GM21367 (cell line): ENCODE data around the gene DBR1.
"Not testable (repeated sequence)": the region's sequence is repeated elsewhere in the genome, so short reads cannot be mapped to it uniquely, and the experiment has no call there.

ENCODE experiments used
- ATAC-seq: cut with Tn5 transposase; IDR thresholded peaks from one replicate; pipeline ENCODE4 v1.9.1; 2021; ENCODE audit not compliant: unreplicated experiment

Gene DBR1

DNA sequence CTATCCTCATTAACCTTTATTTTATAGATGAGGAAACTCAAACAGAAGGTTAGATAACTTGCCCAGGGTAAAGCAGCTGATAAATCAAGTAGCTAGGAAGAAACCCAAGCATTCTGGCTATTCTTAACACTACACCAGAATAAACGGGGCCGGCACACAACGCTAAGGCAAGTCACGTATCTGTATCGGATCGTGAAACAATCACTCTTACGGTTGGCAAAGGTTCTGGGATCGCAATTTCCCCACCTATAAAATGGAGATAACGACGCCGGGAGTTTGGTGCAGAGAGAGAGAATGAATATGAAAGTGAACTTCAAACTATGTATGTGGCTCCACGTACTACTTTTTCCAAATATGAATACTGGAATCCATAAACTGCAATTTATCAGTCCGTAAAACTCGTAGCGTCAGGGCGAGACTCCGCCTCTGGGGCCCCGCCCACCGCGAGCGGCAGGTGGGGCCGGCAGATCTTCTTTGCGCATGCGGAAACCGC lies 12.1 kb upstream of the DBR1 start:
- peak; percentile 89 for ATAC-seq

DNA sequence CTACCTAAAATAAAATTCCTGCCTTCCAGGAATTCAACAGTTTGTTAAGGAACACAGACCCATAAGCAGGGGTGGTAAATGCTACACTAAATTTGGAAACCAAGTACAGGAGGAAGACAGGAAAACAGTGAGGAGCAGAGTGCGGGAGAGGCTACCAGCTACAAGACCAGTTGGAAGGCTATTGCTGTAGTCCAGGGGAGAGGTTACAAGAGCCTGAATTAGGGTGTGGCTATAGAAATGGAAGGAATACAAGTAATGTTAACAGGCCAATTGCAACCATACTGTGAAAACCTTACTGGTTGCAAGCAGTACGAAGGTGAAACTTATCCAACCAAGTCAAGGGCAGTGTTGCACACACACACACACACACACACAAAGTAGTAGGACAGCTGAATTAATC lies 11.5 kb upstream of the DBR1 start:
- ATAC-seq: no peak

DNA sequence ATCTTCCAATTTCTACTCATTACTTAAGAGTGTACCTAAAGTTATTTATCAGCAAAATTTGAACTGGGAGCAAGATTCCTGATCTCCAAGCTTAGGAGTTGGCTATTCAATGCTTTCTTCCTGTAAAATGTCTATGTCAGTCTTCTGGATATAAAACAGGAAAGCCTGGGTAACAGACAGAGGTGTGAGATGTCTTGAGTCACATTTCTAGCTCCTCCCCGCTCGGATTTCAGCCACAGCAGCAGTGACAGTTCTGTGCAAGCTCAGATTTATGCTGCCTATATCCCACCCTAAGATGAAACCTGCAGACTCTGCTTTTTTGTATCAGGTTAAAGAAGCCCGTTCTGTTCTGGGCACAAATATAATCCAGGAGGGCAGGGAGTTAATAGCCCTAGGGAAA lies 10.3 kb upstream of the DBR1 start:
- no peak for ATAC-seq

DNA sequence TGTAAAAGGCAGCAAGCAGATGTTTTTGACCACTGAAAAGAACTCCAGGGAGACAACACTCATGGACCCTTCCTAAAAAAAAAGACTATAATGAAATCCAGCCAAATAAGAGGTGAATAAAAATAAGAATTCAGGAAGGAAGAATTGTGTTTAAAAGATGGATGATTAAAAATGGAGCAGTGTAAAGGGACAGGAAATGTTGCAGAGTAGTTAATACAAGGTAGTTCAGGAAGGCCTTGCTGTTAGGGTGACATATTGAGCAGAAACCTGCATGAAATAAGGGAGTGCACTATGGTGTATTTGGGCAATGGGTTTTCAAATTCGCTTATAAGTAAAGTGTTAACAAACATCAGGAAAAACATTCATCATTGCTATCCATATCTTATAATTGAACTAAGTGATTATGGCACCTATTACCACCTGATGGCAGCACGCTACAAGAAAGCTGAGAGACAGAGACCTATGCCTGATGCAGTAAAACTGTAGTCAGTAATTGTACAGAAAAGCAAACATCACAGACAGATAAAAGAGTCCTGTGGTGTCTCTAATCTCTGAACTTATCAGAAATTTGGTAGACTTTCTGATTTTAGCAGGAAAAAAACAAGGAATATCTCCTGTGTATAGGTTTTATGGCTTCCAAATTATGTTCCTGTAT lies 5.8 kb upstream of the DBR1 start:
- ATAC-seq: no peak

DNA sequence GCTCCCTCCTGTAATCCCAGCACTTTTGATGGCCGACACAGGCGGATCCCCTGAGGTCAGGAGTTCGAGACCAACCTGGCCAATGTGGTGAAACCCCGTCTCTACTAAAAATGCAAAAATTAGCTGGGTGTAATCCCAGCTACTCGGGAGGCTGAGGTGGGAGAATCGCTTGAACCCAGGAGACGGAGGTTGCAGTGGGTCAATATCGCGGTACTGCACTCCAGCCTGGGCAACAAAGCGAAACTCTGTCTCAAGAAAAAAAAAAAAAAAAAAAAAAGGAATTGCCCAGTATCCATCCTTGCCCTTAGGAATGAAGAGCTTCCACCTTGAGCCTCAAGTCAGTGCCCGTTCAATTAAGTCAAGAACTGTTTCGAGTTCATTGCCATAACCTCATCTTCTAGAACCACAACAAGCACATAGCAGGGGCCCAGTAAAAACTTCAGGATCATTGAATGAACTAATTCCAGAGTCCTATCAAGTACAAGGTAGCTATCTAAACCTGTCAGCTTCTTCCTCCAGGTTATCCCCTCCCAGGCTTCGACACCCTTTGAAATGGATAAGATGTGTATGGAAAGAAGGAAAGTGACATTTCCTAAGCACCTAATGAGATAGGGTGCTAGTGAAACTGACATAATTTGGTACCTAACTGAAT lies 826 bp downstream of the DBR1 start:
- no peak for ATAC-seq

DNA sequence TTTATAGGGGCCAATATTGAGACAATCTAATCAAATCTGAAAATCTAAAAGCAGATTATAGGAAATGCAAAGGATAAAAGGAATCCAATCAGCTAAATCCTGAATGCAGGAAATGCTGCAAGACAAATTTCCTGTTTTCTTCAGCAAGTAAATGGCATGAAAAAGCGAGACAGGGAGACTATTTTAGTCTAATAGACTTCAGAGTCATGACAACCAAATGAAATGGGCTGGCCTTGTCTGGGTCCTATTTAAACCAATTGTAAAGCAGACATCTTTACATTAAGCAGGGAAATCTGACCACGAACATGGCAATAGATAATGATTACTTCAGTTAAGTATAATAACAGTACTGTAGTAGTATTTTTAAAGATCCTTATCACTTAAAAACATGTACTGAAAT lies 2.1 kb downstream of the DBR1 start:
- ATAC-seq: no peak

DNA sequence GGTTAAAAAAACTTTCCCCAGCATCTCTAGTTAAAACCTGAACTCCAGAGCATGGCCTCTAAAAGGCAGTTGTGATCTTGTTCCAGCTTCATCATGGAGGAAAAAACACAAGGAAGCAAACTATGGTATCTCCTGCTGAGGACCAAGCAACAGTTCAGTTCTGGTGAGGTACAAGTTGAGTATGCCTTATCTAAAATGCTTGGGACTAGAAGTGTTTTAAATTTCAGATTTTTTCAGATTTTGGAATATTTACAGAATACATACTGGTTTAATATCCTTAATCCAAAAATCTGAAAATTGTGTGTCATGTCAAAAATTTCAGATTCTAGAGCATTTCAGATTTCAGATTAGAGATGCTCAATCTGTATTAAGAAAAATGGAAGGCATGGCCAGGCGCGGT lies 9.7 kb downstream of the DBR1 start:
- no peak for ATAC-seq

DNA sequence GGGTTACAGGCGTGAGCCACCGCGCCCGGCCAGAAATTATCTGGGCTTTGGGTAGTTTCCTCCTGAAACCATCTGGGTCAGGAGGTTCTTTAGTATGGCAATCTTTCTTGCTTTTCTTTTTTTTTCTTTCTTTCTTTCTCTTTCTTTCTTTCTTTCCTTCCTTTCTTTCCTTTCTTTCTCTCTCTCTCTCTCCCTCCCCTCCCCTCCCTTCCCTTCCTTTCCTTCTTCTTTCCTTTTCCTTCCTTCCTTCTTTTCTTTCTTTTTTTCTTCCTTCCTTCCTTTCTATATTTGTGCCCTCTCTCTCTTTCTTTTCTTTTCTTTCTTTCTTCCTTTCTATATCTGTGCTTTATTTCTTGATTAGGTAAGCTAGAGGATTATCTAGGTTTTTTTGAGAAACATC lies 17.0 kb downstream of the DBR1 start:
- ATAC-seq: no peak

DNA sequence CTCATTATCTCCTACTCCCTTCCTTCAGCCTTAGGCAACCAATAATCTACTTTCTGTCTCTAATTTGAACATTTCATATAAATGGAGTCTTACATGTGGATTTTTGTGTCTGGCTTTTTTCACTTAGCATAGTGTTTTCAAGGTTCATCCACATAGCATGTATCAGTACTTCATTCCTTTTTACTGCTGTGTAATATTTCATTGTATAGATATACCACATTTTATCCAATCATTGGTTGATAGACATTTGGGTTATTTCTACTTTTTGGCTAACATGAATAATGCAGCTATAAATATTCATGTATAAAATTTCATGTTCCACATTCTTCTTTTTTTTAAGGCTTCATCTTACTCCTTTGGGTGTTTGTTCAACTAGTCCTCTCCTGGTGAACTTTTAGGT lies 20.2 kb downstream of the DBR1 start:
- ATAC-seq: no peak

DNA sequence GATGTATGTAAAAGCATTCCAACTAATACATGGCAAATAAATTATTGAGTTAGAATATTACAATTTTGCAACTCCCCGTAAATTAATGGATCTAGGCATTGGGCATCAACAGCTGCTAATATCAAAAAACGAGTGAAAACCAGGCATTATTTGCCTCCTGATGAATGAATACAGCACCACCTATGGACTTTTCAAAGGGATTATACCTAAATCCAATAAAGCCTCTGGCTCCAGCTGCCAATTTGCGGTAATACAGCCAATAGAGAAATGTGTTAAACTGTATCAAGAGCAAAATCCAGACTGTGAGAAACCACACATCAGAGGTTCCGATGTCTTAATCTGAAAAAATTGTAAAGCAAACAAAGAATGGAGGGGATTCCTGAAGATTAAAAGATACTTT lies 26.2 kb downstream of the DBR1 start:
- ATAC-seq: no peak

DNA sequence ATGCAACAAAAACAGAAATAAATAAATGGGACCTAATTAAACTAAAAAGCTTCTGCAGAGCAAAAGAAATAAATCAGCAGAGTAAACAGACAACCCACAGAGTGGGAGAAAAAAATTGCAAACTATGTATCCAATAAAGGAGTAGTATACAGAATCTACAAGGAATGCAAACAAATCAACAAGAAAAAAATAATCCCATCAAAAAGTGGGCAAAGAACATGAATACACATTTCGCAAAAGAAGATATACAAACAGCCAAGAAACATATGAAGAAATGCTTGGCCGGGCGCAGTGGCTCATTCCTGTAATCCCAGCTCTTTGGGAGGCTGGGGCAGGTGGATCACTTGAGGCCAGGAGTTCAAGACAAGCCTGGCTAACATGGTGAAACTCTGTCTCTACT lies 32.5 kb downstream of the DBR1 start:
- ATAC-seq: not testable (repeated sequence)

DNA sequence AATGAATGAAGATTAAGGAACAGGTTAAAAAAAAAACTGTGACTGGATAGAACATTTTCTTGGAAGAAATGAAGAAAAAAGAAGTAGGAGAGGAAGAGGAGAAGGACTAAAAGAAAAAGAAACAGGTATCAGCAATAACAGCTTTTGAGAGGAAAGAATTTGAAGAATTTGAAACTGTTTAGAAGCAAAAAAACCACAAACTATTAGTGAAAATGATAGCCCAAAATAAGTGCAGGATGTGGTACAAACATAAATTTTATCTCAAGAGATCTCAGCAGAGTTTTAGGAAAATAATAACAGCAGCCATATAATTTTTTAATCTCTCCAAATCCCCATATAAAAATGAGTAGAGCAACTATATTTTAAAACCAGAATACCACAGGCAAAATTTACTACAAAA lies 33.8 kb downstream of the DBR1 start:
- no peak for ATAC-seq

DNA sequence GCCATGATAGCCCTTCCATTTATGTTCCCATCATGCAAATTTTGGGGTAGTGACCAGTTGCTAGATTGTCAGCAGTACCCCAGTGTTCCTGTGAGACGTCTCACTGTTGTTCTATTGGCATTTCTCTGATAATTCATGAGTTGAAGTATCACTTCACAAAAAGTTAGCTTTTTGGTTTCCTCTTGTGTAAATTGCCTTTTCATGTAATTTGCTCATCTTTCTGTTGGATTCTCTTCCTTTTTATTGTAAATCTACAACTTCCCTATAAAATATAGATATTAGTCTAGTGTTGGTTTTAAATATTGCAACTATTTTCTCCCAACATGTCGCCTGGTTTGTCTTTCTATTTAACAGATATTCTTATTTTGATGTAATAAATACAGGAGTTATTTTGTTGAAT lies 35.0 kb downstream of the DBR1 start:
- ATAC-seq: no peak

DNA sequence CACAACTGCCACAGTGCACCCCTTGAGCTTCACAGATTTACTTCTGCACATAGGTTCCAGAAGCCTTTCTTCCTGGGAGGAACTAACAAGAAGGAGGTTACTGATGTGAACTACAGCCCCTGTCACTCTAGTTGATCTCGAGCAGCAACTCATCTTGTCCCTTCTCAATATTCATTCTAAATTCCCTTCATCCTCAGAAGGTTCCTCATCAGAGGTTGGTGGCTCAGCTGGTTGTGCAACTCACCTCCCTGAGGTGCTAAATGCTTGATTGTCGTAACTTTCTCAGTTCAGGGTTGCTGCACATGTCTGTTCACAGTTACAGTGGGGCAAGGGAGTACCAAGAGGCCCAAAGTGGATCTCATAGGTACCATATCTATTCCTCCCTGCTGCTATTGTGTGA lies 36.9 kb downstream of the DBR1 start:
- no peak for ATAC-seq

DNA sequence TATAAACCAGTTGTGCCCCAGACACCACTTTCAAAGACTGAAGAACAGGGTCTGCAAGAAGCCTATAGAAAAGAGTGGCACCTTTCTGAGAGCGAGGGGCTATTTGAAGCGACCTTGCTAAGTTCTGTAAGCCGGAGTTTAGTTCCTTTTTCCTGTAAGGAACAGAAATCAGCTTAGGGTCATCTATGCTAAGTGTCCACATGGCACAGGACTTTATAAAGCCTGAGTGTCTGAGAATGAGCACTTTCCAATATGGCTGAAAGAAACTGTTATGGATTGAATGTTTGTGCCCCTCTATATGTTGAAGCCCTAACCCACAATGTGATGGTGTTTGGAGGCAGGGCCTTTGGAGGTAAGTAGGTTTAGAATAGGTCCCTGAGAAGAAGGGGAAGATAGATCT lies 38.5 kb downstream of the DBR1 start:
- ATAC-seq: no peak

DNA sequence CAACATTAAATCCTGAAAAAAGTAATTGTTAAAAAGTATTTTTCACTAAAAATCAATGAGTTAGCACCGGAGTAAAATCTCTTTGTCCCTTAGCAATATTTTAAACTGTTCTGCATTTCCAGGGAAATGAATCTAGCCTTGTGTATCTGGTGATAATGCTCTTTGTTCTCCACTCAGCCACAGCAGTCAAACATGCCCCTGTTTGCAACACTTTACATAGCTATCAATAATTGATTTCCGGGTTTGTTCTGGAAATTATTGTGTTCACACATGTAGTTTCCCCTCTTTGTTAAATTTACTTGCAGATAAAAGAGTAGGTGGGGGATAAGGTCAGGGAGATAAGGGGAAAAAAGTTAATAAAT lies 38.9 kb downstream of the DBR1 start:
- no peak for ATAC-seq

DNA sequence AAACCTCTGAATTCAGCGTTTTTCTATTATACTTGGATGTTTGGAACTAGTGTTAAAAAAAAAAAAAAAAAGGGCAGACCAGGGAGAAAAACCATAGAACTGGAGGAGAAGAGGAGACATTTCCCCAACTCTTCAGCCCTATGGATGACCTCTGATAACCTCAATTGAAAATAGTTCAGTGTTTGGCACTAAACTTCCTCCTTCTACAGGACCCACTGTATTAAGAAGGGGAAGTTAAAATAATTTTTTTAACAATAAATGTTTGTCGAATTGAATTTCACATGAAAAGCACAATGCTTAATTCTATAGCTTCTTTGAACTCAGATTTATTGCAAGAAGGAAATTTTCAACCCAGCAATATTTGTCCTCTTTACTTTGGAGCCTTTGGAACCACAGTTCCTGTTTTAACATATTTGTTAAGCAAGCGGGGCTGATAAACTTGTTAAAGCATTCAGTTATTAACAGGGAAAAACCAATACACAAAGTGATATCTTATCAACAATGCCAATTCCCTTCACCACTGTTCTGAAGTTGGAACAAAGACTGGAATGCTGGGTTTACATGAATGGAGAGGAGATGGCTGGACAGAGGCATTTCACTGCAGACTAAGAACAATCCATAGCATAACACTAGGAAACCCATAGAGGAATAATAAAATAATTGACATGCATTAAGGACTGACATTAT lies 39.4 kb downstream of the DBR1 start:
- no peak for ATAC-seq

DNA sequence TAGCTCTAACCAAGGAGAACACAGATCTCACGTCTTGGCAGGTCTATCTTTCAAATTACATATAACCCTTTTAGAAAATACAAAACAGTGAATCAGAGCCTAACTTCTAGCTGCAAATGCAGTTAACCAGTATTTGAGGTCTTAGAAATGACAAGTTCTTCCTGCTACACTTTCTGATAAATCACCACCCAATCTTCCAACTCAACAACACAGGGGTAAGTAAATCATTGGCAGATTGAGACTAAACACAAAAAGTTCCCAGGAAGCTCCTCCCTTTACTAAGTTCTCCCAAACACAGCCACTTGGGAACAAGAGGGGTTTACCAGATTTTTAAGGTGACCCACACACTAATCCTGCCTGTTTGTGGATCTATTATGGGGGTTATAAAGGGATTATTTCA lies 42.5 kb downstream of the DBR1 start, which contains the start of gene A4GNT:
Gene A4GNT (minus strand): TSS at position 152 of the 400 bp plus-strand sequence. CDS start 1,134 bp downstream, outside the sequence.
- ATAC-seq: no peak

DNA sequence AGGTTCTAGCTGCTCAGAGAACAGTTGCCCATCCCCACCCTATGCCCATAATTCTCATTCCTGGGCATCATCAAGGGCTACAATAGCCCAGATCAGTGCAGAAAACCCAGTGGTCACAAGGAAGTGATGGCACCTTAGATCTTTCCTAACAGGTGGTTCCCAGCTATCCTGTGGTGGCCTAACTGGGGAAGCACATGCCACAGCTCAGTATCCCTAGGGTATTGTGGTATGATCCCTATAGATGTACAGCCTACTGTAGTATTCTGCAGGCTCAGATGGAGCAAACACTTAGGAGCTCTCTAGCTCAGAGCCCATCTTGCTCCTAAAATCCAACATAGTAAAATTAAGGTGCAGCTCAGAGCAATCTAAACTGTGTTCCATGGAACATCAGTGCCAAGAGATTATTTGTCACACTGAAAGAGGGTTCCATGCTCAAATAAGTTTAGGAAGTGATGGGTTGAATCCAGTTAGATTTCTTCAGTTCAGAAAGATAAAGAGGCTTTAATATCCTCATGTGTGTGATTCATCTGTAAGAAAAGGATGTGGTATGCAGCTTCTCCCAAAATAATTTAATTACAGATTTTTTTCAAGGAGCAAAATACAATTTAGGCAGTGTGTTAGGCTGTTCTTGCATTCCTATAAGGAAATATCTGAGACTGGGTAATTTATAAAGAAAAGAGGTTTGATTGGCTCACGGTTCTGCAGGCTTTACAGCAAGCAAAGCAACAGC lies 46.9 kb downstream of the DBR1 start:
- no peak for ATAC-seq

DNA sequence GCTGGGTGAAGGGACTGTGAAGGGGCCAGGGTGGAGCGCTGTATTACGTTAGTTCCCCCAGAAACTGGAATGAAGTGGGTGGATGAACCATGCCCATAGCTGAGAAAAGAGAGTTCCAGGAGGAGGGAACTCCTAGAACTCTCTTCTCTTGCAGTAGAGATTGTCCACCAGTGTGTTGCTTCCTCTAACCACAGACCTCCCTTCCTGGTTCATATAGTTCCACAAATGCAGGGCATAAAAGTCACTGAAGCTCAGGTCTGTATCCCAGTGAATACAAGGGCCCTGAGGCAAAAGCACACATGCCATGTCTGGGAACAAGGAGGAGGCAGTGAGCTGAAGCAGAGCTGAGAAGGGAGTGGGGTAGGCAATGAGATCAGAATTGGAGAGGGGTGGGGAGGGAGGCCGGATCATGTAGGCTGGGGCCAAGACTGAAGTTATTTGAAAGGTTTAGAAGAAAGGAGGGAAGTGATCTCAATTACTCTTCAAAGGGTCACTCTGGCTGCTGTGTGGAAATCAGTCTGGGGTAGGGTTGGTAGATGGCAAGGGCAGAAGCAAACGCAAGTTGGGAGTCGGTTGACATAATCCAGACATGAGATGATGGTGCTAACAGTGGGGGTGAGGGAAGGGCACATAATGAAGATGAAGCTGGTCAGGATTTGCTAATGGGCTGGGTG lies 49.0 kb downstream of the DBR1 start:
- no peak for ATAC-seq

DNA sequence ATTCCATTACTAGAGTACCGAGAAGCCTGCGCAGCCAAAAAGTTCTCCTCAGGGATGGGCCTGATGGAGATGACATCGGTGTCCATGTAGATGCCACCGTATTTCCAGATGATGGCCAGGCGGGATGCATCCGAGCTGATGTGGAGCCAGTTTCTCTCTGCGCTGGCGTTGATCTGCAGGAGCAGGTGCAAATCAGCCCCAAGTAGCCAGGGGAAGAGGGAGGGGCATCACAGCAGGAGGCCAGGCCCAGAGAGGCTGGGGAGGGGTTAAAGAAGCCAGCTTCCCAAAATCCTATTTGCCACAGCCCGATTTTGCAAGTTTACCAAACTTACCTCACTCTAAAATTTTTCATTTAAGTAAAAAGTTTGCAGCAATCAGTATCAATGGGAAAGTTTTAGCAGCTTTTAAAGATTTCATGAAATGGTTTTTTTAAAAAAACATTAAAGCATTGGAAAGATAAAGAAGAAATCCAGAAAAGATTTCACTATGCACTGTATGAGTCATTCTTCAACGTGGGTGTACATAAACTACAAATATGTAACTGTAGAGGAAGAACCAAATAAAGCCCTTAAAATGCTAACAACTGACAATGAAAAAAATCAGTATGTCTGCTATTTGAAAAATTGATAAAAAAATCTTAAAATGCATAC lies 49.9 kb downstream of the DBR1 start:
- no peak for ATAC-seq
